ENCODE results near the gene CCDC185. TPM values are rescaled to one million over a fixed set of nuclear protein-coding genes. Genes with fewer than 3 reads are reported as not detected.

CCDC185 gene
- total RNA-seq, result not detected in 2 replicates

GRCh38 chr1:223393275-223394214, at the start of gene CCDC185:
Gene CCDC185, plus strand, starts transcription at chr1:223393415. Its CDS starts 61 bp downstream, at chr1:223393476.

DNA sequence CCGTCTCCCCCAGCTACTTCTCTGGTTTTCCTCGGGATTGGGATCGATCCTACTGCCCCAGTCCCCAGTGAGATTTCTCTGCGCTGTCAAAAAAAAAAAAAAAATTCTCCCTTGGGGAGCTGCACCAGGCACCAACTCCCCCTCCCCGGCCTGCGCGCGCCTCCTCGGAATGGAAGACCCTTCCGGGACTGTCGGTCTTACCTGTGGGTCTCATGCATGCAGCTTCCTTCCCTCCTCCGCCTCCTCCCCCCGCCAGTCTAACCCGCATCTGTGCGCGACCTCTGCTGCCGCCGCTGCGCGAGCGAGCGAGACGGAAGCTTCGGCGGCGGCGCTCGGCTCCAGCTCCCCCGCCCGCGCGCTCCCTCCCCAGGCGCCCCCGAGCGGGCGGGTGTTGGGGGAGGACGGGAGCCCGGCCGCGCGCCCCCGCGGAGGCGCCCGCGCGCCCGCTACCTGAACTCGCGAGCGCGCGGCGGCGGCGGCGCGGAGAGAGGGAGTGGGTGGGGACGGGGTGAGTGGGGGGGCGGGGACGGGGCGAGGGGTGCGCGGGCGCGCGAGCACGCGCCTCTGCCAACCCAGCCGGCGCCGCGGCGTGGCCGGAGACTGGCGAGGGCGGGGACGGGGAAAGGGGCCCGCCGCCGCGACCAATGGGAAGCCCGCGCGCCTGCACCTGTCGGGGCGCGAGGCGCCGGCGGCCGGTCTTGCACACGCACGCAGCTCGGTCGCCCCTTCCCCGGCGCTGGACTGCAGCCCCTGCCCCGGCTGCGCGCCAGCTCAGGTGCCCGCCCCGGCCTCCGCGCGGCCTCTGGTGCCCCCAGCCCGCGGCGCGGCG, 29.1 kb upstream of the CCDC185 start, which contains the start of gene SUSD4:
Gene SUSD4, minus strand, starts transcription at position 321 of the 829 bp plus-strand sequence. CDS start 751 bp downstream, outside the sequence.

Other genes with a start within 250 kb of the CCDC185 start
- not detected in 2 replicates for gene SUSD4, start 29.2 kb upstream of the CCDC185 start, total RNA-seq